ENCODE data around the gene GTF3C5.

GTF3C5 gene

DNA sequence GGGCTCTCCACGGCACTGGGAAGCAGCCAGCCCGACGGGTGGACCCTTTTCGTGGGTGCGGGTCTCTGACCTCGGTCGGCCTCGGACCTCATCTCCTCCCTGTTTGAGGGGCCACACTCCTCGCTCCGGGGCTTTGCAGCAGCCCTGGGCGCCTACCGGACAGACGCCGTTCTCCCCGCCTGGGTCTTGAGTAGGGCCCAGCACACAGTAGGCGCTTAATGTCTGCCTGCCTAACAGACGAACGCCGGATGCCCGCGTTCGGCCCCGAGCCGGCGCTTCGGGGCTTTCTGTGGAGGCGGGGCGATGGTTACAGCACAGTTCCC lies 842 bp upstream of the GTF3C5 start:
- no peak for DNase-seq

DNA sequence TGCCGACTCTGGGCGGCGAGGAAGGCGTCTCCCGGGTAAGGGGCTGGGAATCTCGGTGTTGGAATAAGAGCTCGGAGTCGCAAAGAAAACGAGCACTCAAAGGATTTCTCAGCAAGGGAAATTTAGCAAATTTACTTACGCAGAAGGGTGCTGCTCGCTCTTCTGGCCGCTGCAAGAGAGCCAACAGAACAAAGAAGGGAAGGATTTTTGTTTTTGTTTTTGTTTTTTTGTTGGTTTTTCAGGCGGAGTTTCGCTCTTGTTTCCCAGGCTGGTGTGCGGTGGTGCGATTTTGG lies 279 bp downstream of the GTF3C5 start:
- DNase-seq = no peak

DNA sequence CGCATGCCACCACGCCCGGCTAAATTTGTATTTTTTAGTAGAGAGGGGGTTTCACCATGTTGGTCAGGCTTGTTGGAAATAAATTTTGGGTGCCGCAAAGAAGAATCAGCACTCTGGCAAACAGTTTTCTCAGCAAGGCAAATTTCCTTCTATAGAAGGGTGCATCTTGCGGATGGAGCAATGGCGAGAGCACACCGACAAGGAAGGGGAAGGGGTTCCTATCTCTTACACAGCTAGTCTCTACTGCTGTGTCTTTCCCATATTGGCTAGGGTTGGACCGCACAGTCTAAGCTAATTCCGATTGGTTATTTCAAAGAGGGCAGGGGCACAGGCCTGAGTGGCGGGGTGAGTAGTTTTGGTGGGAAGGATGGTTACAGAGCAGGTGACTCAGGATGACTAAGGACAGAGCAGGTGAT lies 707 bp downstream of the GTF3C5 start:
- DNase-seq = no peak

DNA sequence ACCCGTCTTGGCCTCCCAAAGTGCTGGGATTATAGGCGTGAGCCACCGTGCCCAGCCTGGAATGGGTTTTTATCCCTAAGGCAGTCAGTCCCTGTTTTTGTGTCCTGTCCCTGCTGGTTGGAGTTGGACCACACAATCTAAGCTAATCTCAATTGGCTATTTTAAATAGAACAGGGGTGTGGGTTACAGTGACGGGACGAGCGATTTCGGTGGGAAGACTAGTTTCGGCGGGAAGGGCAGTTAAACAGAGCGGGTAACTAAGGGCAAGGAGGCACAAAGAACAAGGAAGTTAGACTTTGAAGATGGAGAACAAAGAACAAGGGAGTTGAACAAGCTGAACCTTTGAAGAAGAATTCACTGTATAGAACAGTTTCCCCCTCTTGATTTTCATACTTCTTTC lies 1.4 kb downstream of the GTF3C5 start:
- no peak for DNase-seq

DNA sequence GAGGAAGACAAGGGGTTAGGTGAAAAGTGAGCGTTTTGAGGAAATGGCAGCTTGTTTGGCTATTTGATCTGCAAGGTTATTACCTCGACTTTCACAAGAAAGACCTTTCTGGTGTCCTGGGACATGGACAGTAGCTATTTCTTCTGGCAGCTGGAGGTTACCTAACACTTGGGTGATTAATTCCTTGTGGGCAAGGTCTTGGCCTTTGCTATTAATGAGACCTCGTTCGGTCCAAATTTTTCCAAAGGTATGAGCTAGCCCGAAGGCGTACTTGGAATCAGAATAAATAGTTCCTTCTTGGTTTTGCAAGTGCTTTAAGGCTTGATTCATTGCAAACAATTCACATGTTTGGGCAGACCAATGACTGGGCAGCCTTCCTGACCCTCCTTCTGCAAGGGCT lies 4.9 kb downstream of the GTF3C5 start:
- no peak for DNase-seq

DNA sequence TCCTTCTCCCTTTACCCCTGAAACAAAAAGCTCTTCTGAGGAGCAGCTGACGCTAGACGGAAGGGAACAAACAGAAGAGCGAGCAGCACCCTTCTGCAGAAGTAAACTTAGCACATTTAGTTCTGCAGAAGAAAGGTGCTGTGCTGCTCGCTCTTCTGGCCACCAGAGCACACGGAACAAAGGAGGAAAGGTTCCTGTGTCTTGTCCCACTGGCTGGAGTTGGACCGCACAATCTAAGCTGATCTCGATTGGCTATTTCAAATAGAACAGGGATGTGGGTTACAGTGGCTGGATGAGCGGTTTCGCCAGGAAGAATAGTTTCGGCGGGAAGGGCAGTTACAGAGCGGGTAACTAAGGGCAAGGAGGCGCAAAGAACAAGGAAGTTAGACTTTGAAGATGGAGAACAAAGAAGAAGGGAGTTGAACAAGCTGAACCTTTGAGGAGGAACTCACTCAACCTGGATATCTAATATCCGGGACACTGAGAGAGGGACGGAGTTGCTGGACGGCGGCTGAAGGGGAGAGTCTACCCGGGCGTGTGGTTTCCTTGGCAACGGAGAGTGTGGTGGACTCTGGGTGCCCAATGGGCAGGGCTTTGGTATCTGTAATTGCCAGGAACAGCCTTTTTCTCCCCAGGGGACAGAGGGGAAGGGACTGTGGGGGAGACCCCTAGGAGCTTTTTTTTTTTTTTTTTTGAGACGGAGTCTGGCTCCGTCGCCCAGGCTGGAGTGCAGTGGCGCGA lies 7.1 kb downstream of the GTF3C5 start:
- DNase-seq = no peak

DNA sequence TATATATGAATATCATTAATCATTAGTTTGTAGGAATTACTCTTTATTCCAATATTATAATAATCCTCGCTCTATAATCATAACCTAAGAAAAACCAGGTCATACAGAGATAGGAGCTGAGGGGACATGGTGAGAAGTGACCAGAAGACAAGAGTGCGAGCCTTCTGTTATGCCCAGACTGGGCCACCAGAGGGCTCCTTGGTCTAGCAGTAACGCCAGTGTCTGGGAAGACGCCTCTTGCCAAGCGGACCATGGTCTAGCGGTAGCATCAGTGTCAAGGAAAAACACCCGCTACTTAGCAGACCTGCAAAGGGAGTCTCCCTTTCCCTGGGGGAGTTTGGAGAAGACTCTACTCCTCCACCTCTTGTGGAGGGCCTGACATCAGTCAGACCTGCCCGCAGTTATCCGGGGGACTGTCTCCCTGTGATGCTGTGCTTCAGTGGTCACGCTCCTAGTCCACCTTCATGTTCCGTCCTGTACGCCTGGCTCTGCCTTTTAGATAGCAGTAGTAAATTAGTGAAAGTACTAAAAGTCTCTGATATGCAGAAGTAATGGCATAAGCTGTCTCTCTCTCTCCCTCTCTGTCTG lies 10.2 kb downstream of the GTF3C5 start:
- peak in 31 of 58 donors; percentile 6 to 76 (median 44) for DNase-seq

DNA sequence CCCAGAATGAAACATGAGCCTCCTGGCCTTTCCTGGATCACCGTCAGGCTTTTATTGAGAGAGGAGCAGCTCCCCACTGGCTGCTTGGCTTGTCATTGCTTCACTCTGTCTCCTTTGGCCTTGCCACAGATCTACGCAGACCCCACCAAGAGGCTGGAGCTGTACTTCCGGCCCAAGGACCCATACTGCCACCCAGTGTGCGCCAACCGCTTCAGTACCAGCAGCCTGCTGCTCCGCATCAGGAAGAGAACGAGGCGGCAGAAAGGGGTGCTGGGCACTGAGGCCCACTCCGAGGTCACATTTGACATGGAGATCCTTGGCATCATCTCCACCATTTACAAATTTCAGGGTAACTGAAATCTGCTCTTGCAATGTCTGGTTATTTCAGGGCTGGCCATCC lies 11.2 kb downstream of the GTF3C5 start:
- DNase-seq = no peak

DNA sequence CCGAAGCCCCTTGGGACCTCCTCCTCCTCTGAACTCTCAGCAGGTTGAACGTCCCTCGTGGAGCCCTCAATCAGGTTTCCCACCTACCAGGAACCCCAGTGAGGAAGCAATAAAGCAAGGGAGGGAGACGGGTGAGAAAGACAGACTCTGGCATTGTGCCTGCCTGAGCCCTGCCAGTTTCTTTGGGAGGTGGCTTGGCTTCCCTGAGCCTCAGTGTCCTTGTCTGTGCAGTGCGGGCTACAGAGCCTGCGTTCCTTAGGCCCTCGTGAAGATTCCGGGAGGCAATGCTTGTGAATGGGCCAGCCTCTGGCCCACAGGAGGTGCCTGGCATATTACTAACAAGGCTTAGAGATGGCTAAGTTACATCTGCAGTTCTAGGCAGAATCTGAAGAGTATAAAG lies 11.9 kb downstream of the GTF3C5 start:
- no peak for DNase-seq

DNA sequence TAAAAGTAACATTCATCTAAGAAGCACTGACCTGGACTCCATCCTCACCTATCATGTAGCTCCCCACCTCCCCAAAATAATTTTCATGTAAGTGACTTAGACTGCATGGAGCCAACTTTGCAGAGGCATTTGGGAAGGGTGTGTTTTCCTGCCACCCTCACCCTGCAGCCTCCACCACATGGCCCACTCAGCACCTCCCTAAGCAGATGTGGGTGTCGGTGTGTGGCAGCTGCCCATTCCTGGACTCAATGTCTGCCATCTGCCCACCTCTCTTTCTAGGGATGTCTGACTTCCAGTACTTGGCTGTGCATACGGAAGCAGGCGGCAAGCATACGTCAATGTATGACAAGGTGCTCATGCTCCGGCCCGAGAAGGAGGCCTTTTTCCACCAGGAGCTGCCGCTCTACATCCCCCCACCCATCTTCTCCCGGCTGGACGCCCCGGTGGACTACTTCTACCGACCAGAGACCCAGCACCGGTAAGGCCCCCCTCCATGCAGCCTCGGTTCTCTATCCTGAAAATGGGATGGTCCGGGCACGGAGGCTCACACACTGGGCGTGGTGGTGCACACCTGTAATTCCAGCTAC lies 12.7 kb downstream of the GTF3C5 start:
- peak in 1 of 58 donors; percentile 9 for DNase-seq

DNA sequence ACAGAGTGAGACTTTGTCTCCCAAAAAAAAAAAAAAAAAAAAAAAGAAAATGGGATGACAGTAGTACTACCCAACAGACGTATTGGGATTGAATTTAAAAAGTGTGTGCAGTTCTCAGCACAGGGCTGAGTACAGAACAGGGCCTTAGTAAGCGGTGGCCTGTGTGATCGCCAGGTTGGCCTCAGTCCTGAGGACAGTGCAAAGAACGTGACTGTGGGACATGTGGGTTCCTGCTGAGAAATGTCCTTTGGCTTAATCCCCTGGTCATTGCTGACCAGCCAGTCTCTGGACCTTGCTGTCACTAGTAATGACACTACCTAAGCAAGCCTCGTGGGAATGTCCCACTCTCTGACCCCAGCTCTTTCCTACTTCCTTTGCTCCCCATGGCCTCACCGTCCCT lies 13.3 kb downstream of the GTF3C5 start:
- no peak for DNase-seq

DNA sequence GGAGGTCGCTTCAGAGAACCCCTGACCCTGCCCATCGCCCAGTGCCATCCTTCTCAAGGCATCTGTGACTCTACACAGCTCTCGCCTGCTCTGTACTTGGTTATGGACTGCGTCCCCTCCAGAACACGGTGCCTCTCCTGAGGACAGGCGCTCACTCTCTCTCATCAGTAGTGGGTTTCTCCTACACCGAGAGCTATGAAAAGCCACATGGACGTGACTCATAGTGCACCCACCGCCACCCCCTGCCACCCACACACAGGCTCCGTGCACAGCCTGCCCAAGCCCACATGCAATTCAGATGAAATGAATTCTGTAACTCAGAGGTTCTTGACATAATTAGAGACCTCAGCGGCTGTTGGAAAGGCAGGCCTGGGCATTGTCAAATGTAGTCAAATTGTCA lies 13.9 kb downstream of the GTF3C5 start:
- peak in 2 of 58 donors; percentile 10 to 15 for DNase-seq

DNA sequence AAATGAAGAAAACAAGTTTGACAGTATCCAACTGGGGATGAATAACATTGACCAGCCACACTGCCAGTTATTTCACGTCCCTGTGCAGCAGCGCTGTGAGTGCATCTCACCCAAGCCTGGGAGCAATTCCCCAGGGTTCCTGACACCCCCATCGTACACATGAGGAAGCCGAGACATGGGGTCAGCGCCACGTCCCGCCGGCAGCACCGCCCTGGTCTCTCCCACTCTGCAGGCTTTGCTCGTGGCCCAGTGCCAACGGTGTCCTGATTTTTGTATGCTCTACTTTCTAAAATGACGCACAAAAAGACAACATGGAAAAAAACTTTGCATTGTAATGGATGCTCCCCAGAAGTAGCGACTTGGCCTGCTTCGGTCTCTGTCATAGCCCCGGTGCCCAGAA lies 14.3 kb downstream of the GTF3C5 start:
- DNase-seq = no peak

DNA sequence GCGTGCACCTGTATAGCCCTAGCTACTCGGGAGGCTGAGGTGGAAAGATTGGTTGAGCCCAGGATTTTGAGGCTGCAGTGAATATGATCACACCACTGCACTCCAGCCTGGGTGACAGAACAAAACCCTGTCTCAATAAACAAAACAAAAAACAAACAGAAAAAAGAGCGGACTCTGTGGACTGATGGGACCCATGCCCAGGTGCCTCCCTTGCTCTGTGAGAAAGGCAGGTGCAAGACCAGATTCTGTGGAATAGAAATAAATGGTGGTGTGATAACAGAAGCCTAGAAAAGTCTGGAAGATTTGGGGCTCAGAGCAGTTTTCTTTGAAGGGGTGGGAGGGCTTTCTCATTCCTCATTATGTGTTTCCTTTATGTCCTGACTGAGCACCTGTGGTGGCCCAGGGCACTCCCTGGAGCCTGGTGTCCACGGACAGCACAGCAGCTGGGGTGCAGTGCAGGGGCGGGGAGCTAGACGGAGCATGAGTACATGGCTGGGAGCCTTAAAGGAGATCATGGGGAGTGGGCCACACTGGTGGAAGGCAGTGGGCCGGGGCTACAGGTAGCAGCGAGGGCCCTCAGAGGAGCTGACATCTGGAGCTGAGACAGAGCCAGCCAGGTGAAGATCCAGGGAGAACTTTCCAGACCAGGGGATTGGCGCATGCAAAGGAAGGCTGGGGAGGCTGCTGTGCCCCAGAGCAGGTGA lies 15.6 kb downstream of the GTF3C5 start:
- no peak for DNase-seq

DNA sequence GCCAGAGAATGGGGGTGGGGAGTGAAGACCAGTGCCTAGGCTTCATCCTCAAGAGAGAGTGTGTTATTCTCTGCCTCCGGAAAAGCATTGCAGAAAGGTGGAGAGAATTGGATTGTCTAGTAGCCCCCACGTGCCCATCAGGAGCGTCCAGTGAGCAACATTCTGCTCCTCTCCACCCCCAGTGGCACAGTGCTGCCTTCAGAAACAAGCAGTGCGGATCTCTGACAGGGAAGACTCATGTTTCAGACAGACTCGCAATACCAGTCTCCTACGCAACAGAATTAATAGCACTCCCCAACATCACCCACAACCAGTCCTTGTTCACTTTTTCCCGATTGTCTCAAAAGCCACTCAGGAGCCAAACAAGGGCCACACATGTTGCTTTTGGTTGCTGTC lies 16.1 kb downstream of the GTF3C5 start:
- DNase-seq = peak in 5 of 58 donors; percentile 15 to 37 (median 27)

DNA sequence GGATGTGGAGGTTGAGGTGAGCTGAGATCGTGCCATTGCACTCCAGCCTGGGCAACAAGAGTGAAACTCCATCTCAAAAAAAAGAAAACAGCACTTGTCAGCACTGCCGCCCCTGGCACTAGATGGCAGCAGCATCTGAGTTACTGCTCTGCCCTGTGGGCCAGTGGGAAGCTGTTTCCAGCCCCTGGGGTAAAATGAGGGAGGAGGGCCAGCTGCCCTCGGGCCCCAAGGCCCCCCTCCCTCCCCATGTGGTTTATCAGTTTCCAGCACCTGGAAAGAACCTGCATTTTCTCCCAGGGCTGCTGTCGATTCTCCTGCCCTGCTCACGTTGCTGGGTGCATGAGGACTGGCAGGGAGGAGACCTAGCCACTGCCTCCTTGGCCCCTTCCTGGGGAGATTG lies 17.8 kb downstream of the GTF3C5 start:
- peak in 24 of 58 donors; percentile 4 to 65 (median 32) for DNase-seq

DNA sequence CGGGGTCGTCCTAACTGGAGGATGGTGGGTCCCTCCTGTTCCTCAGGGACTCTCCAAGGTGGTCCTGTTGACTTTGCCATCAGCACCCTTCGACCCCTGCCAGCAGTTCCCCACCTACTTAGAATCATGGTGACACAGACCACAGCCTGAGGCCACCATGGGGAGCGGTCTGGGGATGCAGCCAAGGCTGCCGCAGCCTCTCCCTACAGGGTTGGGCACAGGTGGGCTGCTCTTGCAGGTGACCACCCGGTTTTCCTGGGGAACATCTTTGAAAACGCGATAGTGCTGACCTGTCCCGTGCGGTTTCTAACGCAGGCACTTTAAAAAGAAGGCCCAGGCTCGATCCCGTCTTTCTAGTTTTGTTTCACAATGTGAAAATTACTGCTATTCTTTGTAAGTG lies 18.2 kb downstream of the GTF3C5 start:
- no peak for DNase-seq

DNA sequence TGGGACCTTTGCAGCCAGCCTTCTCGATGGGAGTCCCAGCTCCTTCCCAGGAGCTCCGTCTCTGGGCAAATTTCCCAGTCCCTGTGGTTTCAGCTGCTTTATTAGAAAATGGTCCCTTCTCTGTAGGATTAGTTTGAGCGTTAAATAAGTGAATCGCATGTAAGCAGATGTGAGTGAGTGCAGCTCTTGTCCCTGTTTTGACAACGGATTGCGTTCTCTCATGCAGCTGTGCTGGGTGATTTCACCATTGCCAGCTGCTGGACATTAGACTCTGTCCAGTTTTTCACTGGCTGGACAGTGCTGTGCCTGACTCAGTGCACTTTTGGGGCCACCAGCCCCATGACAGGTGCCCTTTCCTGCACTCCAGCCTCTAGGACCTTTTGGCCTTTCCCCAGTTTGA lies 19.3 kb downstream of the GTF3C5 start:
- peak in 27 of 58 donors; percentile 7 to 78 (median 43) for DNase-seq

DNA sequence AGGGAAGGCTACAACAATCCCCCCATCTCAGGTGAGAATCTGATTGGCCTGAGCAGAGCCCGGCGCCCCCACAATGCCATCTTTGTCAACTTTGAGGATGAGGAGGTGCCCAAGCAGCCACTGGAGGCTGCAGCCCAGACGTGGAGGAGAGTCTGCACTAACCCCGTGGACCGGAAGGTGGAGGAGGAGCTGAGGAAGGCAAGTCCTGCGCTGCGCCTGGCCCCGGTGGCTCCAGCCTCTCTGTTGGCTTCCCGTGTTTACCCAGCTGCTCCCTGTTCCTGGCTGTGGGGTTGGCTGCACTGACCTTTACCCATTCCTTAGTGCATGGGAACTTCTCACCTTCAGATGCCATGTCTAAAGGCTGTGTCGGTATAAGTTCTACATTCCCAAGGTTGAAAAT lies 20.0 kb downstream of the GTF3C5 start:
- DNase-seq = peak in 2 of 58 donors; percentile 25 to 26

DNA sequence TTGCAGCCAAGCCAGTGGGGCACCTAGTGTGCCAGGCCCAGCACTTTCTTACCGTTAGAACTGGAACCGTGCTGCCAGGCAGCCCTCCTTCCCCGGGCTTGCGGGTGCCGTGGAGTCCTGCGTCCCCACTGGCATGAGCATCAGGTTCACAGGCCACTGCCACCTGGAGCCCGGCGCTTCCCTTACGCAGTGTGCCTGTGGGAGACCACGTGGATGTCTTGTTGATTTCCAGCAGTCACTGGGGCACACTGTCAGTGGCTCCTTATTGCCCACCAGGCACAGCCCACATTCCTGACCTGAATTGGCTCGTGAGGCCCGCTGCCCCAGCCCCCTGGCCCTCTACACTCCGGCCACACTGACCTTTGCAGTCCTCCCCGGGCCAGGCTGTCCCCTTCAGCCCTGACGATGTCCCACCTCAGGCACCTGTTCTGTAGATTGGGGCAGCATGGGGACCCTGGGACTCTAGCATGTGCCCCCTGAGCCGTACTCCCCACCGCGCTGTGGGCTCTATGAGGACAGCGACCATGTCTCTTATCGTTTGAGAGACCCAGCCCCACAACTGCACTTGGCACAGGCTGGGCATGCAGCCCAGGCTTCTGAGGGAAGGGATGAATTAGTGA lies 20.6 kb downstream of the GTF3C5 start:
- no peak for DNase-seq

DNA sequence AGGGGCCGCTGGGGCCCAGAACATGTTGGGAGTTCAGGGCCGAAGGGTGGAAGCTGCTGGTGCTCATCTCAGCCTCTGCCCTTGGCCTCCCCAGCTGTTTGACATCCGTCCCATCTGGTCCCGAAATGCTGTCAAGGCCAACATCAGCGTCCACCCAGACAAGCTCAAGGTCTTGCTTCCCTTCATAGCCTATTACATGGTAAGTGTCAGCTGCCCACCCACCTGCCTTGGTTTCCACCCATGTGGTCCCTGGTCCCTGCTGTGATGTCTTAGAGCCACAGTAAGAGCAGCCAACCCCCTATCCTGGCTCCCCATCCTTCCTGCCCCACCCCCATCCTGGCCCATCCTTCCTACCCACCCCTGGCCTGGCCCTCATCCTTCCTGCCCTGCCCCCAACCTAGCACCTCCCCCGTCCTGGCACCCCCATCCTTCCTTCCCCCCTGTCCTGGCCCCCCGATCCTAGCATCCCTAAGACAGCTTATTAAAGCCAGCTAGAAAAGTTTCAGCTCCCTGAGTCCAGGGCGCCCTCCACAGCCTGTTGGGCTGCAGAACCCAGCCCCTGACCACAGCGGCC lies 21.3 kb downstream of the GTF3C5 start:
- DNase-seq = no peak
